Fibroblast of the conjunctiva (primary cell): ENCODE data around the gene TNIK.

Experiments
- DNase-seq: peaks from one replicate; pipeline ENCODE4 v3.0.0-alpha.2; 2010; ENCODE audit warnings: low read depth

The TNIK gene

GRCh38 chr3:171186817-171187500 lies 273.2 kb downstream of the TNIK start:
- DNase-seq: no peak

GRCh38 chr3:171186383-171186782 lies 273.8 kb downstream of the TNIK start:
- DNase-seq: no peak

- no peak for DNase-seq
These were observed 274.2 kb downstream of the TNIK start for GRCh38 chr3:171185959-171186358.

- DNase-seq: no peak
These were observed 275.8 kb downstream of the TNIK start for GRCh38 chr3:171184372-171184771.

GRCh38 chr3:171183042-171183441 lies 277.2 kb downstream of the TNIK start:
- DNase-seq: no peak

- DNase-seq: no peak
These were observed 278.1 kb downstream of the TNIK start for GRCh38 chr3:171181907-171182690.

DNA sequence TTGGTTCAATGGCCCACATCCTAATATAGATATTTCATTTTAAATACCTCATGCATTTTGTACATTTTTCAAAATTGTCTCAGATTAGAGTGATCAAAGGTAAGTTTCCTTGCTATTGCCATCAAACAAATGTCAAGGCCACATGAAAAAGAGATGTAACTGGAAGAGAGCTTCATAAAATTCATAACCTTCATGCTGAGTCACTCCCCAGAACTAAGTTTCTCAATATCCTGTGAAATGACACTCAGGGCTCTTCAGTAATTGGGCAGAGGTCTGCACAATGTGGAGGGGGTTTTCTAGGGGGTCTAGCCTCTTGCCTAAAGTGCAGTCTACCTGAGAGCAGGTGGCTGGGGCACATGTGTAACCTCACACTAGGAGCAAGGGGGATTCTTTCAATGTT lies 281.5 kb downstream of the TNIK start:
- no peak for DNase-seq

DNA sequence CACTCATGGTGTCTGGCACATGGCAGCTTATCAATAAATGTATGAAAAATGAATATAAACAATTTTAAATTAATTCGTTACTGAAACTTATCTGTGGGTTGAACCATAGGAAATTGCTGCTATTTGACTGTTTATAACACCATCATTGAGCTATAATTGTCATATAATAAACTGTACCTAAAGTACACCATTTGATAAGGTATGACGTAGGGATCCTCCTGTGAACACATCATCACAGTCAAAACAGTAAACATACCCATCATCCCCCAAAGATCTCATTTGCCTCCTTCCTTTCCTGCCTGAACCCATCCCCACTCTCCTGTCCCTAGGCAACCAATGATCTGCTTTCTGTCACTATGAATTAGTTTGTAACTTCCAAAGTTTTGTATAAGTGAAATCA lies 282.7 kb downstream of the TNIK start:
- no peak for DNase-seq

- no peak for DNase-seq
These were observed 283.1 kb downstream of the TNIK start for GRCh38 chr3:171177056-171177455.

DNA sequence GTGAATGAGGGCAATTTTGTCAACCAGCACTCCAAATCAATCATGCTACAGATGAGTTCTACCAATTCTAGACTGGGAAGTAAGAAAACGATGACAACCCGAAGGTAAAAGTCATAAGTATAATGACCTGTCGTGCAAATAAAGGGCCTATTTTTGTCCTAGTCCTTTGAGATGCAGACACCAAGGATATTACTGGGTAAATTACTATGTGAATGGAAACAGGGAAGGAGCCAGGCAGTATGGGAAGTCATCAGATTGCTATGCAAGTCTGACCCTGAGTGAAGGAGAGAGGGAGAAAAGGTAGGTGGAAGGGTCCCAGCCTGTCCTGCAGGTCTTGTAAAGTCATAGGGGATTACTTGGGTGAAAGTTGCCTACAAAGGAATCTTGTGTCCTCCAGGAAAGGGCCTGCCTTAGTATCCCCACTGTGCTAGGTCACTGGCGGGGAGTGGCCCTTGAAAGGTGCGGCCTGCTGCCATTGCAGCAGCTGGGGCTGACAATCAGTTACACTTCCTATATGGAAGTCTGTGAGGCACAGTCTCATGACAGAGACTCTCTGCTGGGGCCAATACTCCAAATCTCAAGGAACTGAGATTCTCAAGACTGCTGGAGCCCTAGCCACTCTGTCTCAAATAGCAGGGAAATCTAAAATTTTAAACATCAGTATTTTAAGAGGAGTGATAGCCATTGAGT lies 283.8 kb downstream of the TNIK start:
- no peak for DNase-seq

GRCh38 chr3:171175741-171176234 lies 284.4 kb downstream of the TNIK start:
- DNase-seq: no peak

- DNase-seq: no peak
These were observed 286.5 kb downstream of the TNIK start for GRCh38 chr3:171173736-171174135.

- no peak for DNase-seq
These were observed 288.1 kb downstream of the TNIK start for GRCh38 chr3:171172070-171172469.

DNA sequence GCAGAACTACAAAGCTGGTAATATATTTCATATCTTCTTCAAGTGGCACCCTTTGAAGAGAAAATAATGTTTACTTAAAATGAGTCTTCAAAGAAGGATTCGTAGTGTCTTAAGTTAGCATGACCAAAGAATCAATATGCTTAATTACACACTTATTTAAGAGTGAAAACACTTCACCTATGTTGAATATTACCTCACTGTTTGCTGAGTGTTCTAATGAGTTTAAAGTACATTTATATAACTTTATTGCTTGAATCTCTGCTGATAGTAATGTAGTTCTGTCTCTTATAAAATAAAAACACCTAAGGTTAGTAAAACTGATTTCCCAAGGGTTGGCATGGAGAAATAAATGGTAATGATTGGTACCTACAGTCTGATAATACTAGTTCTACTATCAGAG lies 290.3 kb downstream of the TNIK start:
- DNase-seq: no peak

DNA sequence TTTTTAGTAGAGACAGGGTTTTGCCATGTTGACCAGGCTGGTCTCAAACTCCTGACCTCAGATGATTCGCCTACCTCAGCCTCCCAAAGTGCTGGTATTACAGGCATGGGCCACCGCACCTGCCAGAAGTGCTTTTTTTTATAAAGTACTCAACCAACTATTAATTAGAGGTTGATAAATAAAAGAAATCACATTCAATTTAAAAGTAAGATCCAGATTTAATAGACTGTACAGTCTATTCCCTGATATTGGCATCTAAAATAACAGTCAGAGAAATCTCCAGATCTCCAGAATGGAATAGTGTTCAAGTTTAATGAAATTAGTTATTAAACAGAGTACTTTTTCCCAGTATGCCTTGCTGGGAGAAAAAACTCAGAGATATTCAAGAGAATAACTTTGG lies 290.8 kb downstream of the TNIK start:
- no peak for DNase-seq

DNA sequence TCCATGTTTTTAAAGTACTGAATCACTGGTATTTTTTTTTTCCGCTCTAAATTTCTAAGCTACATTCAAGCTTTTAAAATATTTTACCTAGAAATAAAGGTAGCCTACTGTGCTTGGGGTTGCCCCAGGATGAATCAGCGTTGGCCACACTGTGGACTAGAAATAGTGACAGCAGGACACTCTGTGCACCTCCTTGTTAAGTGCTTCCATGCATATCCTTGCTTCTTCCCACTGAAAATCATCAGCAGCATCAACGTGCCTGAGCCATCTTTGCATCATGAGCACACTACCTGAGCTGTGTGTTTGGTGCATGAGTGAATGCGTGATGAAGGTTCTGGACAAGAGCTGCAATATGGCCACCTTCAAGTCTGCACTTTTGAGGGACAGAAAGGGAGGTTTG lies 291.7 kb downstream of the TNIK start:
- DNase-seq: no peak

- no peak for DNase-seq
These were observed 292.1 kb downstream of the TNIK start for GRCh38 chr3:171168086-171168485.

- no peak for DNase-seq
These were observed 294.2 kb downstream of the TNIK start for GRCh38 chr3:171165983-171166382.

DNA sequence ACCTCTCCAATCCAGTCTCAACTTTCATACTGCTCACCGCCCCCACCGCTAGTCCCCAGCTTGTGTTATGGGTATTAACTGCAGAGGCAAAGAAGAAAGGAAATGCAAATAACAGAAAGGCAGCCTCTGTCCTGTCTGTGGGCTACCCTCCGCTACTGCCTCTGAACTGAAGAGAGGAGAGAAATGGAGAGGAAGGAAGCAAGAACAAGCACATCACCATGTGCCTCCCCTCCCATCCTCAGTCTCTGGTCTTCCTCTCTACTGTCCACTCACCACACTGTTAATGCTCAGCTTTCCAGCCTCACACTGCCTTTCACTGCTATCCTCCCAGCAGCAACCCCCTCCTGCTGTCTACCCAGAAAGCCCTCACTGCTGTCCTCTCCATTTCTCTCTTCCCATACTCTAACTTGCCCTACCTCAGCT lies 294.7 kb downstream of the TNIK start:
- no peak for DNase-seq

GRCh38 chr3:171164067-171164465 lies 296.1 kb downstream of the TNIK start:
- no peak for DNase-seq

DNA sequence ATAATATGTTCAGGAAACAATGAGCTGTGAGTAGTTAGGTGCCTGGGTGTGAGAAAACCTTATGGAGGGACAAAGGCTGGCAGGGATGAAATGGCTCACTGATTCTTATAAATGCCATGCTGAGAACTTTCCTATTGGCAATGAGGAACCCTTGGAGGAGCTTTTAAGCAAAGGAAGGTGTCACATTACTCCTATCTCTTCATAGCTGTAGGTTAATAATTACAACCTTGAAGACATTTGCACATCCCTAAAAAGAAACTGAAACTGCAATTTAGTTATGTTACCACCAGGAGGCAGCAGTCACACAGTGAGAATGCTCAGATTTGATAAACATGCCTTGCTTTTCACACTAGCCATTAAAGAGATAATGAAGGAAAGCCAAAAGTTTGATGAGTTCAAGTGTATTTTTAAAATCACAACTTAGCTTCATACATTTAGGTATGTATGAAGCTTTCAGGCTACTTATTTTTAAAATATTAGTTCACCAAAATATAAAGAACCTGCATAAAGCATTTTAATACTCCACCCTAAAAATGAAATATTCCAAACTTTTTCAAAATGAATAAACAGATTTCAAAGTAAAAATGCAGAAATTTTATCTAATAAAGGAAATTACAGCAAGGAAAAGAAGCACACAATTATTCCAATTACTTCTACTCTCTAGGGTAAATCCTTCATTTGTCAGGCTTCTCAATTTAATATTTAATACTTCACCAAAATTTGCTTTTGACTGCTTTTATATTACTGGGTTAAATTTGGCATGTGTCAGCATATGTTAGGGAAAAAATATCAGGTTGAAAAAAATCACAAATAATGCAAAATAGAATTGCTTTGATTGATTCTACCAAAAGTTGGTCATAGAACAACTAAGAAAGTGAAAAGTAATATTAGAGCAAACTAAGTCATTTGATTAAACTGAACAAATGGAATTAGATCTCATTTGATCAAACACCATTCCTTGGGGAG lies 296.8 kb downstream of the TNIK start:
- DNase-seq: no peak

GRCh38 chr3:171160325-171160724 lies 299.9 kb downstream of the TNIK start:
- DNase-seq: no peak
